Hematopoietic multipotent progenitor cell treated with erythropoietin and hydrocortisone succinate and interleukin-3 and kit ligand, for 8 days (in vitro differentiated cells): ENCODE data around the gene APOBEC3A.
"Not testable (repeated sequence)": the region's sequence is repeated elsewhere in the genome, so short reads cannot be mapped to it uniquely, and the experiment has no call there.

Source experiments
- DNase-seq: peaks from one replicate; pipeline ENCODE4 v3.0.0-alpha.2; 2015

Gene APOBEC3A

GRCh38 chr22:38981992-38982927, 24.9 kb downstream of the APOBEC3A start, which contains the start of gene APOBEC3B:
Gene APOBEC3B, plus strand, starts transcription at chr22:38982347. Its CDS starts 107 bp downstream, at chr22:38982454.
- peak; percentile 98 for DNase-seq

- peak; percentile 43 for DNase-seq
These were observed 26.8 kb downstream of the APOBEC3A start for GRCh38 chr22:38984224-38984623.

- not testable (repeated sequence) for DNase-seq
These were observed 27.7 kb downstream of the APOBEC3A start for GRCh38 chr22:38984784-38985757.

GRCh38 chr22:38986629-38987028, 29.2 kb downstream of the APOBEC3A start:
- DNase-seq = no peak

- no peak for DNase-seq
These were observed 29.9 kb downstream of the APOBEC3A start for GRCh38 chr22:38987171-38987895.

GRCh38 chr22:38989466-38989865, 32.1 kb downstream of the APOBEC3A start:
- DNase-seq = no peak

GRCh38 chr22:38992871-38993371, 35.5 kb downstream of the APOBEC3A start:
- DNase-seq = peak; percentile 12

- no peak for DNase-seq
These were observed 38.7 kb downstream of the APOBEC3A start for GRCh38 chr22:38996105-38996504.

GRCh38 chr22:38997518-38997917, 40.1 kb downstream of the APOBEC3A start:
- no peak for DNase-seq

- peak; percentile 84 for DNase-seq
These were observed 45.8 kb downstream of the APOBEC3A start for GRCh38 chr22:39003165-39003638.

- no peak for DNase-seq
These were observed 49.8 kb downstream of the APOBEC3A start for GRCh38 chr22:39007177-39007576.

GRCh38 chr22:39008271-39008850, 51.0 kb downstream of the APOBEC3A start:
- not testable (repeated sequence) for DNase-seq

GRCh38 chr22:39010946-39011345, 53.5 kb downstream of the APOBEC3A start:
- no peak for DNase-seq
